Measurements from ENCODE around the gene SLBP. TPM values are rescaled to one million over a fixed set of nuclear protein-coding genes. Genes with fewer than 3 reads are reported as not detected.

Gene SLBP
- total RNA-seq, result 68.5 and 106 TPM in 2 replicates

GRCh38 chr4:1712216-1713002, at the start of gene SLBP:
Gene SLBP (minus strand): TSS chr4:1712319. CDS start chr4:1712188, 131 bp downstream.

DNA sequence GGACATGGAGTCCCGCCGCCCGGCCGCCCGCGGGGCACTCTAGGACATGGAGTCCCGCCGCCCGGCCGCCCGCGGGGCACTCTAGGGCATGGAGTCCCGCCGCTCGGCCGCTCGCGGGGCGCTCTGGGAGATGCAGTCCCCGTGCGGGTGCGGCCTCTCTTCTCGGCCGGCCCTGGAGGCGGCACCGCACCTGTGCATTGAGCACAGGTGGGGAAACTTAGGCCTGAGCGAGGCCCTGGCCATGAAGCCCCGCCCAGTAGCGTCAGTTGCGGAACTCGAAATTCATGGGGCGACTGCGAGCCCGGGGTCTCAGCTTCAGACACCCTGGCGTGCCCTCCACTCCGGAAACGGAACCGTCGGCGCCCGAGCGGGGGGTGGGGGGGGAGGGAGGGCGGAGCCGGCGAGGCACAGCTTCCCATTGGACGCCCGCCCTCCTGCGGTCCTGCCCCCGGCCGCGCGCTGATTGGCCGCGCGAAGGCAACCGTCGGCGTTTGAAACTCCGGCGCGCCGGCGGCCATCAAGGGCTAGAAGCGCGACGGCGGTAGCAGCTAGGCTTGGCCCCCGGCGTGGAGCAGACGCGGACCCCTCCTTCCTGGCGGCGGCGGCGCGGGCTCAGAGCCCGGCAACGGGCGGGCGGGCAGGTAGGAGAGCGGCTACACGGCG, 9.0 kb upstream of the SLBP start, which contains the start of the genes TACC3 and TMEM129:
TSS of gene TACC3 (plus strand) at position 519 of the 663 bp plus-strand sequence. CDS start 1,901 bp downstream, outside the sequence.
TSS of gene TMEM129 (minus strand) at position 321 of the 663 bp plus-strand sequence. CDS start 486 bp downstream, outside the sequence.

DNA sequence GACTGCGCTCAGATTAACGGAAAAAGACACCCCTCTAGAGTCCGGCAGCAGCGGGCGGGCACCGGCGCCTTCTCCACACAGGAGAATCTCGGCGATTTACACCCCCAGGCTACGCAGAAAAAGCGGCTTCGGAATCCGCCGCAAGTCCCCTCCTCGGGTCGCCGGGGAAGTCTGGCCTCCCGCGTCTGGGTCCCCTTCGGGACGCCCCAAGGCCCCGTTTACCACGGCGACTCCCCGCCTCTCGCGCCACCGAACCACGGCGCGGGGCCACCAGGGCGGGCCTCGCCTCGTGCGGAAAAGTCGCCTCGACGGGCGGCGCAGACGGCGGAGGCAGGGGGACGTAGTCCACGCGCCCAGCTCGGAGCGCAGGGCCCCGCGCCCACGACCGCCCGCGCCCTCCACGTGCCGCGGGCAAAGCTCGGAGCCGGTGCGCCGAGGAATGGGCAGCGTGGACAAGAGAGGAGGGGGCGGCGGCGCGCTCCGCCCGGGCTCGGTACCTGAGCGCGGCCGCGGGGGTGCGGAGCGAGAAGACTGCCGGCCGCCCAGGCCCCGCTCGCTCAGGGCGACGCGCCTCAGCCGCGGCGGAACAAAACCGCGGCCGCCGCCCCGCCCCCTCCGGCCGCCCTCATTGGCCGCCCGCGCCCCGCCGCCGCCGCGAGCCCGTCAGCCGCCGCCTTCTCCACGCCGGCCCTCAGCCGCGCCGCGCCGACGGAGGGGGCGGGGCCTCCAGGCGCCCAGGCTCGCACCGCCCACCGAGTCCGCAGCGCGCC, 28.2 kb downstream of the SLBP start, which contains the start of gene FAM53A:
TSS of gene FAM53A (minus strand) at position 578 of the 770 bp plus-strand sequence. CDS start 15,572 bp downstream, outside the sequence.

Other genes starting within 250 kb of the SLBP start
- 0.65 and 2.1 TPM in 2 replicates for gene FAM53A, start 28.0 kb downstream of the SLBP start, total RNA-seq
- gene TMEM129, start 9.0 kb upstream of the SLBP start, total RNA-seq, result 20.5 and 27.6 TPM in 2 replicates
- gene TACC3, start 9.2 kb upstream of the SLBP start, total RNA-seq, result 18.8 and 20.8 TPM in 2 replicates
- gene FGFR3, start 81.0 kb upstream of the SLBP start, total RNA-seq, result 0.30 and 1.9 TPM in 2 replicates
- gene LETM1, start 143.8 kb upstream of the SLBP start, total RNA-seq, result 101 and 103 TPM in 2 replicates
- gene NSD2, start 159.1 kb upstream of the SLBP start, total RNA-seq, result 55.2 and 79.6 TPM in 2 replicates